ENCODE measurements around the gene CYP4F8. TPM values are rescaled to one million over a fixed set of nuclear protein-coding genes. Genes with fewer than 3 reads are reported as not detected.
"Not testable (repeated sequence)": the region's sequence is repeated elsewhere in the genome, so short reads cannot be mapped to it uniquely, and the experiment has no call there.

CYP4F8 gene
- under 1 TPM in 1 of 3 donors, not detected in 2; 0.03 TPM for polyA plus RNA-seq (ENCODE audit: insufficient read length in 3 of 3)
- long read RNA-seq, donor 1 = 0 reads
- long read RNA-seq, donor 2 = 0 reads
- long read RNA-seq, donor 3 = 0 reads
- long read RNA-seq, donor 4 = 0 reads
- long read RNA-seq, donor 5 = 0 reads
- long read RNA-seq, donor 6 = 0 reads
- long read RNA-seq, donor 7 = 0 reads
- long read RNA-seq, donor 8 = 0 reads
- long read RNA-seq, donor 9 = 0 reads
- long read RNA-seq, donor 10 = 0 reads
- long read RNA-seq, donor 11 = 0 reads
- long read RNA-seq, donor 12 = 0 reads
- long read RNA-seq, donor 13 = 0 reads
- long read RNA-seq, donor 14 = 0 reads
- long read RNA-seq, donor 15 = 0 reads
- long read RNA-seq, donor 16 = 0 reads

- DNase-seq = no peak
Measured at GRCh38 chr19:15614507-15615379, at the start of gene CYP4F8. Gene CYP4F8 (plus strand): TSS chr19:15615218. CDS start chr19:15615617, 399 bp downstream.

GRCh38 chr19:15570420-15570819, 44.6 kb upstream of the CYP4F8 start:
- DNase-seq = no peak

GRCh38 chr19:15575406-15575805, 39.6 kb upstream of the CYP4F8 start:
- no peak for DNase-seq

- DNase-seq = no peak
Measured at GRCh38 chr19:15576526-15577156, 38.4 kb upstream of the CYP4F8 start.

- no peak for DNase-seq
Measured at GRCh38 chr19:15577184-15577771, 37.7 kb upstream of the CYP4F8 start.

- DNase-seq = no peak
Measured at GRCh38 chr19:15583346-15583745, 31.7 kb upstream of the CYP4F8 start.

GRCh38 chr19:15584095-15584494, 30.9 kb upstream of the CYP4F8 start:
- DNase-seq = no peak

- DNase-seq = peak; percentile 73
Measured at GRCh38 chr19:15584541-15585115, 30.4 kb upstream of the CYP4F8 start.

- no peak for DNase-seq
Measured at GRCh38 chr19:15587663-15588062, 27.4 kb upstream of the CYP4F8 start.

- DNase-seq = no peak
Measured at GRCh38 chr19:15588265-15588664, 26.8 kb upstream of the CYP4F8 start.

GRCh38 chr19:15589760-15590451, 25.1 kb upstream of the CYP4F8 start:
- DNase-seq = no peak

- DNase-seq = no peak
Measured at GRCh38 chr19:15591796-15592195, 23.2 kb upstream of the CYP4F8 start.

GRCh38 chr19:15592506-15592905, 22.5 kb upstream of the CYP4F8 start:
- DNase-seq = not testable (repeated sequence)

GRCh38 chr19:15593766-15594165, 21.3 kb upstream of the CYP4F8 start:
- DNase-seq = not testable (repeated sequence)

GRCh38 chr19:15595069-15595468, 19.9 kb upstream of the CYP4F8 start:
- DNase-seq = no peak

- DNase-seq = not testable (repeated sequence)
Measured at GRCh38 chr19:15607978-15608925, 6.8 kb upstream of the CYP4F8 start.

- DNase-seq = no peak
Measured at GRCh38 chr19:15609261-15609660, 5.8 kb upstream of the CYP4F8 start.

GRCh38 chr19:15612342-15612741, 2.7 kb upstream of the CYP4F8 start:
- DNase-seq = no peak

GRCh38 chr19:15613338-15613737, 1.7 kb upstream of the CYP4F8 start:
- no peak for DNase-seq

GRCh38 chr19:15615526-15615925, 508 bp downstream of the CYP4F8 start:
- no peak for DNase-seq
